D341Med (cell line): ENCODE results near the gene ZNF180.
"Not testable (repeated sequence)": the region's sequence is repeated elsewhere in the genome, so short reads cannot be mapped to it uniquely, and the experiment has no call there.

Source experiments
- DNase-seq: peaks from one replicate; pipeline ENCODE4 v3.0.0; 2012; ENCODE audit warnings: low spot score

Gene ZNF180

GRCh38 chr19:44498988-44499387 lies 1.3 kb downstream of the ZNF180 start:
- no peak for DNase-seq

- no peak for DNase-seq
These were observed 3.6 kb downstream of the ZNF180 start for GRCh38 chr19:44496711-44497110.

GRCh38 chr19:44476559-44477408 lies 23.5 kb downstream of the ZNF180 start:
- no peak for DNase-seq

- not testable (repeated sequence) for DNase-seq
These were observed 31.6 kb downstream of the ZNF180 start for GRCh38 chr19:44468730-44469129.

GRCh38 chr19:44462600-44463286 lies 37.6 kb downstream of the ZNF180 start:
- DNase-seq: not testable (repeated sequence)

- not testable (repeated sequence) for DNase-seq
These were observed 44.3 kb downstream of the ZNF180 start for GRCh38 chr19:44456016-44456415.

GRCh38 chr19:44455100-44455499 lies 45.2 kb downstream of the ZNF180 start:
- DNase-seq: no peak

- DNase-seq: no peak
These were observed 48.0 kb downstream of the ZNF180 start for GRCh38 chr19:44452367-44452766.

- no peak for DNase-seq
These were observed 48.6 kb downstream of the ZNF180 start for GRCh38 chr19:44451687-44452086.

GRCh38 chr19:44447916-44448674 lies 52.2 kb downstream of the ZNF180 start, which contains the start of gene ZNF229:
TSS of gene ZNF229 (minus strand) at chr19:44448472. CDS start at chr19:44442847, 5,625 bp downstream.
- peak; percentile 92 for DNase-seq

- peak; percentile 51 for DNase-seq
These were observed 61.9 kb downstream of the ZNF180 start for GRCh38 chr19:44438441-44438840.

GRCh38 chr19:44435441-44435840 lies 64.9 kb downstream of the ZNF180 start:
- DNase-seq: no peak

GRCh38 chr19:44430956-44431355 lies 69.4 kb downstream of the ZNF180 start:
- no peak for DNase-seq
